ENCODE data around the gene FAM171A1.
"Not testable (repeated sequence)": the region's sequence is repeated elsewhere in the genome, so short reads cannot be mapped to it uniquely, and the experiment has no call there.

DNA sequence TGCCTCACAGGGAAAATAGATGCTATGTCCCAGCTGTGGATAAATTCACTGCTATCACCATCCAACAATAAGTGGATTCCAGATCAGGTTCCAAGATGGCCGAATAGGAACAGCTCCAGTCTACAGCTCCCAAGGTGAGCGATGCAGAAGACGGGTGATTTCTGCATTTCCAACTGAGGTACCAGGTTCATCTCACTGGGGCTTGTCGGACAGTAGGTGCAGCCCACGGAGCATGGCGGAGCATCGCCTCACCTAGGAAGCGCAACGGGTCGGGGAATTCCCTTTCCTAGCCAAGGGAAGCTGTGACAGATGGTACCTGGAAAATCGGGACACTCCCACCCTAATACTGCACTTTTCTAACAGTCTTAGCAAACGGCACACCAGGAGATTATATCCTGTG is 101.3 kb downstream of the FAM171A1 start:
- TF ChIP-seq, protein P1, sequence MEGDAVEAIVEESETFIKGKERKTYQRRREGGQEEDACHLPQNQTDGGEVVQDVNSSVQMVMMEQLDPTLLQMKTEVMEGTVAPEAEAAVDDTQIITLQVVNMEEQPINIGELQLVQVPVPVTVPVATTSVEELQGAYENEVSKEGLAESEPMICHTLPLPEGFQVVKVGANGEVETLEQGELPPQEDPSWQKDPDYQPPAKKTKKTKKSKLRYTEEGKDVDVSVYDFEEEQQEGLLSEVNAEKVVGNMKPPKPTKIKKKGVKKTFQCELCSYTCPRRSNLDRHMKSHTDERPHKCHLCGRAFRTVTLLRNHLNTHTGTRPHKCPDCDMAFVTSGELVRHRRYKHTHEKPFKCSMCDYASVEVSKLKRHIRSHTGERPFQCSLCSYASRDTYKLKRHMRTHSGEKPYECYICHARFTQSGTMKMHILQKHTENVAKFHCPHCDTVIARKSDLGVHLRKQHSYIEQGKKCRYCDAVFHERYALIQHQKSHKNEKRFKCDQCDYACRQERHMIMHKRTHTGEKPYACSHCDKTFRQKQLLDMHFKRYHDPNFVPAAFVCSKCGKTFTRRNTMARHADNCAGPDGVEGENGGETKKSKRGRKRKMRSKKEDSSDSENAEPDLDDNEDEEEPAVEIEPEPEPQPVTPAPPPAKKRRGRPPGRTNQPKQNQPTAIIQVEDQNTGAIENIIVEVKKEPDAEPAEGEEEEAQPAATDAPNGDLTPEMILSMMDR (IDR thresholded peaks at IDR 0.05) = not testable (repeated sequence)
- TF ChIP-seq POLR2A, POLR2AphosphoS5 (IDR thresholded peaks at IDR 0.05): not testable (repeated sequence)
